ENCODE results near the gene CPSF4L.

CPSF4L gene

GRCh38 chr17:73257516-73257915 lies 4.2 kb downstream of the CPSF4L start:
- H3K4me3 ChIP-seq (ENCODE audit: low read length): no peak overlapping the region
- no peak for TF ChIP-seq CTCF (conservative IDR thresholded peaks at IDR 0.05; ENCODE audit: low read length)
- no peak for DNase-seq (ENCODE audit: low read depth)

GRCh38 chr17:73256220-73256619 lies 5.5 kb downstream of the CPSF4L start:
- no peak for TF ChIP-seq CTCF (conservative IDR thresholded peaks at IDR 0.05; ENCODE audit: low read length)
- DNase-seq (ENCODE audit: low read depth): no peak
- H3K4me3 ChIP-seq (ENCODE audit: low read length): no peak overlapping the region

- TF ChIP-seq CTCF (conservative IDR thresholded peaks at IDR 0.05; ENCODE audit: low read length): peak; percentile 98
- no peak overlapping the region for H3K4me3 ChIP-seq (ENCODE audit: low read length)
- peak; percentile 12 for DNase-seq (ENCODE audit: low read depth)
Observed at GRCh38 chr17:73255671-73256181, 6.0 kb downstream of the CPSF4L start.

GRCh38 chr17:73251871-73252270 lies 9.8 kb downstream of the CPSF4L start:
- no peak for TF ChIP-seq CTCF (conservative IDR thresholded peaks at IDR 0.05; ENCODE audit: low read length)
- H3K4me3 ChIP-seq (ENCODE audit: low read length): no peak overlapping the region
- no peak for DNase-seq (ENCODE audit: low read depth)

DNA sequence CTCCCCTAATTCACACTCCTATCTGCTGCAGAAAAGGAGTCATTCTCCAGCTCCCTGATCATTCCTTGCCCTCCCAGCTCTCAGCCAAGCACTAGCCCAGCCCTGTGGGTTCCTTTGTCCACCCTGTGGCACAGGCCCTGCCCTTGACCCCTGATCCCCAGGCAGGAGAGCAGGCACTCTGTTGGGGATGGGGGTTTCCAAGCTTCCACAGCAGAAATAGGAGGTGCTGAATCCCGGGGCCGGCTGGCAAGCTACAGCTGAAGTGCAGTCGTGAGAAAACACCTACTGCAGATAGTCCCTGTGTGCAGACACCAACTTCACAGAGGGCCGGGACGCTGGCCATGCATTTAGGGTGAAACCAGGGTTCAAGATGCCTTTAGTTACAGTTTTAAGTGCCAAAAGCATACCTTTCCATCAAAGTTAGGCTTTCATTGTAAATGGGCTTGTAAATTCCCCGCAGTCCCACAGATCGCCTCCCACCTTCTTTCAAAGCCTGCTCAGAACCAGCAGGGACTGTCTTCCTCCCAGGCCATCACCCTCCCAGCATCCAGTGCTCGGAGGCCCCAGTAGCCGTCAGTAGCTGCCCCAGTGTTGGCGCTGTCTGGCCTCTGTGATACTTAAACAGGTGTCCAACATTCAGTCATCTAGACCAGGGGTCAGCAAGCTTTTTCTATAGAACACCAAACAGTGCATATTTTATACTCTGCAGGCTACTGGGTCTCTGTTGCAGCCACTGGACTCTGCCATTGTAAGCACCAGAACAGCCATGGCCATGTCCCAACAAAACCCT lies 10.6 kb downstream of the CPSF4L start:
- no peak for DNase-seq (ENCODE audit: low read depth)
- no peak overlapping the region for H3K4me3 ChIP-seq (ENCODE audit: low read length)
- TF ChIP-seq CTCF (conservative IDR thresholded peaks at IDR 0.05; ENCODE audit: low read length): no peak

DNA sequence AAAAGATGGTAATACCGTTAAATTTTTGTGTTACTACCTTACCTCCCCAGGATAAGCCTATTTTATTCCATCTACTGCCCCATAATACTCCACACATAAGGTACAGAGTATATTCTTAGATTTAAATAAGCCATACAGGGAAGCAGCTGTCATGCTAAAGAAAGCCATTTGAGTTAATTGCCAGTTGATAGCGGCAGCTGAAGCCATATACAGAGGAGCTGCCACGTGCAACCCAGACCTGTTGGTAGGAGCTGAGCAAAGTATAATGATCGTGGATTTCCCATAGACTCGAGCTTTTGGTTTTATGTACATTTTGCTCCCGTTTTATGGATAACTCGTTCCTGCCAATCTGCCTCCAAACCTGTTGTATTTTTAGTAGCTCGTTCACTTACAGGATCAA lies 12.0 kb downstream of the CPSF4L start:
- DNase-seq (ENCODE audit: low read depth): no peak
- TF ChIP-seq CTCF (conservative IDR thresholded peaks at IDR 0.05; ENCODE audit: low read length): no peak

GRCh38 chr17:73248532-73248931 lies 13.1 kb downstream of the CPSF4L start:
- no peak overlapping the region for H3K4me3 ChIP-seq (ENCODE audit: low read length)
- no peak for TF ChIP-seq CTCF (conservative IDR thresholded peaks at IDR 0.05; ENCODE audit: low read length)
- no peak for DNase-seq (ENCODE audit: low read depth)

More for the DNA sequence above, 12.0 kb downstream of the CPSF4L start:
- H3K4me3 ChIP-seq (ENCODE audit: low read length): no peak overlapping the region

Measured in AG10803 (cell line).